Thymus (tissue), 11 donors: Measurements from ENCODE around the gene MBP. TPM values are rescaled to one million over a fixed set of nuclear protein-coding genes. Genes with fewer than 3 reads are reported as not detected.

ENCODE experiments used
- DNase-seq, 9 donors: peaks; one replicate each; pipeline ENCODE4 v3.0.0-alpha.2; 2013; ENCODE audit warnings: low spot score in 9 of 9, low read depth in 6 of 9, missing footprints in 1 of 9
- H3K27ac ChIP-seq, 2 donors: one replicate each; pipeline ENCODE4 v1.5.1; 2013; ENCODE audit warnings: control low read depth in 1 of 2, low read depth in 1 of 2, low read length in 1 of 2, mild to moderate bottlenecking in 1 of 2, moderate library complexity in 1 of 2
- H3K27me3 ChIP-seq, 2 donors: one replicate each; pipeline ENCODE4 v1.5.1; 2013; ENCODE audit warnings: low read length in 1 of 2; ENCODE audit not compliant: control insufficient read depth in 2 of 2, insufficient read depth in 1 of 2
- H3K36me3 ChIP-seq, 2 donors: one replicate each; pipeline ENCODE4 v1.5.1; 2013; ENCODE audit warnings: low read length in 1 of 2, mild to moderate bottlenecking in 1 of 2, moderate library complexity in 1 of 2; ENCODE audit not compliant: control insufficient read depth in 2 of 2, insufficient read depth in 2 of 2
- H3K4me1 ChIP-seq, 2 donors: one replicate each; pipeline ENCODE4 v1.5.1; 2013; ENCODE audit warnings: low read length in 2 of 2; ENCODE audit not compliant: control insufficient read depth in 2 of 2, insufficient read depth in 2 of 2
- H3K4me3 ChIP-seq, 2 donors: one replicate each; pipeline ENCODE4 v1.5.1; 2013; ENCODE audit warnings: low read length in 2 of 2, control low read depth in 1 of 2, mild to moderate bottlenecking in 1 of 2
- H3K9me3 ChIP-seq, 2 donors: one replicate each; pipeline ENCODE4 v1.5.1; 2013; ENCODE audit warnings: low read length in 1 of 2, mild to moderate bottlenecking in 1 of 2; ENCODE audit not compliant: control insufficient read depth in 2 of 2, insufficient read depth in 1 of 2
- WGBS: extraction: QIAGEN DNeasy Blood & Tissue Kit; methylation state at CpG from one replicate; pipeline ENCODE4 v1.1.7; 2013; 5-methylcytosine and 5-hydroxymethylcytosine counted together
- polyA plus RNA-seq: library from polyadenylated mRNA; stranded (reverse); fragments of 200-250 nt; gene quantifications from one replicate; pipeline ENCODE4 v1.2.3, GENCODE V29; 2013
- total RNA-seq: library from RNA; stranded (reverse); fragments of 120-200 nt; gene quantifications from one replicate; pipeline ENCODE4 v1.2.4, GENCODE V29; 2013
- donor health status: healthy.

The MBP gene
- total and polyA plus RNA-seq, 2 donors = 16.1 to 16.3 TPM

DNA sequence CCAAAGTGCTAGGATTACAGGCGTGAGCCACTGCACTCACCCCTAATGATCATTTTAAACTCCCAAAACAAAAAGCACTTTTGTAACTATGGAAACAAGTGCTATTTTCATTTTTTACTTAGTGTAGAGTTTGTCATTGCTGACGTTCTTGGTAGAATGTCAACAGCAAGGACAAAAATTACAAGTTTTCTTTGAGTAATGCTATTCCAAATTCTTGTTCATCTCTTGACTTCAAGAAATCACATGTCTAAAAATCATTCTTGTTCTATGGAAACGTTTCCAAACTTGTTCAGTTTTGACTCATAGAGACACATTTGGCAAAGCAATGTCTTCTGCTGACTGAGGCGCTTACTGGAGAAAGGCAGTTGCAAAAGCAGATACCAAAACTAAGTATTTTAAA, 82.6 kb downstream of the MBP start:
- Histone ChIP-seq H3K27ac (no peak overlapping the region), H3K4me3 (no peak overlapping the region), H3K9me3 (no peaks in the 10 kb centered on the region), H3K36me3 (no peaks in the 10 kb centered on the region), H3K27me3 (peaks cover 0 to 26% of the 10 kb centered on the region in 2 donors), H3K4me1 (peaks cover 0 to 28% of the 10 kb centered on the region in 2 donors)
- 93% methylated on average over 4 of the region's 4 CpGs for WGBS
- DNase-seq = no peak

DNA sequence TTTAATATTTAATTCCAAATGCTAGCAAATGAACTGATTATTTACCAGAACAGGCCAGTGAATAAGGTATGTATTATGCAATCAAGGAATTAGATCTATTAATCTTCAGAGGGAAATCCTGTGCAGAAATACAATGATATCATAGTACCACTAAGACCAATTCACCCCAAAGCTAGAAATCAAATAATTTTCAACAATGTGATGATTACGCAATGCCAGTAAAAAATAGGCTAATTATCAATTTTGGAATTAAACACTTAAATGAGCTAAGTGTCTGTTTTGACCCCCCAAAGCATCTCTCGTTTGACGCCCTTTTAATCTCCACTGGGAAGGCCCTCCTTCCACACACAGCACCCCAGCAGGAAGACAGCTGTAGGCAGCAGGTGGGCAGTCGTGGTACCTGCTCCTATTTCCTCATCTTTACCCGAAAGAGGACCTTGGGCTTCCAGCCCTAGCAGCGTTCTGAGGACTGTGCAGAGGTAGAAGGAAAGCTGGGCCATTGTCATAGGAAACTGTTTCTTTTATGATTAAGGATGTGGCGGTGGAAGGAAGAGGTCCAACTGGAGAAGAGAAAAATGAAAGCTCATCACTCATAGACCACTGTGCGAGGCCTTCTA, 84.7 kb downstream of the MBP start:
- Histone ChIP-seq H3K4me3 (no peak overlapping the region), H3K9me3 (no peaks in the 10 kb centered on the region), H3K27me3 (peaks cover 0 to 7% of the 10 kb centered on the region in 2 donors), H3K36me3 (no peaks in the 10 kb centered on the region), H3K4me1 (peaks cover 0 to 8% of the 10 kb centered on the region in 2 donors), H3K27ac (no peak overlapping the region)
- DNase-seq = no peak
- 74% methylated on average over 8 of the region's 8 CpGs for WGBS

DNA sequence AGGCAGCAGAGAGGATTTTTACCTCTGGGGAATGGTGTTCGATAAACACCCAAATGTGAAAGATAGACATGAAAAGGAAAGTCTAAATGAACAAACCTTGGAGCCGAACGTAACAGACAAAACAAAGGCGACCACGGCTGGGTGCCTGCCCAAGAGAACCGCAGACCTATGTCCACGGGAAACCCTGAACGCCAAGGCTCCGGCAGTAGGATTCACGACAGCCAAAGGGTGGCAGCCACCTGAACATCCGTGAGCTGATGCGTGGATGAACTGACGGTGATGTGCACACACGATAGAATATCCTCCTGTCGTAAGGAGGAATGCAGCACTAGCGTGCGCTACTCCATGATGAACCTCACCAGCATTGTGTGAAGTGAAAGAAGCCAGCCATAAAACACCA, 85.6 kb downstream of the MBP start:
- Histone ChIP-seq H3K4me3 (no peak overlapping the region), H3K9me3 (no peaks in the 10 kb centered on the region), H3K4me1 (no peaks in the 10 kb centered on the region), H3K27ac (no peak overlapping the region), H3K36me3 (no peaks in the 10 kb centered on the region), H3K27me3 (peaks cover 0 to 2% of the 10 kb centered on the region in 2 donors)
- WGBS = 98% methylated on average over 17 of the region's 17 CpGs
- no peak for DNase-seq

DNA sequence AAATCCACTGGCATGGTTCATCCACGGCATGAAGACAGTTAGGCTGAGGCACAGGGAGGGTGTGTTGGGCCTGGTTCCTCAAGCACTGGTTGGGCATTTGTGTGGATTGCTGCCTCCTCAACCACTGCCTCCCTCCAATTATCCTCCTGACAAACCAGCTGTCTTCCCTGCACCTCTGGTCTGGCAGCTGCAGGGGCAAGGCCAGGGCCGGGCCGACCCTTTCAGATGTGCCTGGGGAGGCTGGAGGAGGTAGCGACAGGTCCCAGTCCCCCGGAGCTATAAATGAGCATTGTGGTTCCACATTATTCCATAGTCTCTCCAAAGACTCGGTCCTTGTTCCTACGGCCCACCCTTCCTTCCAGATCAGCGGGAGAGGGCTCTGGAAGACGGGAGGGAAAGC, 86.2 kb downstream of the MBP start:
- Histone ChIP-seq H3K36me3 (no peaks in the 10 kb centered on the region), H3K27me3 (no peaks in the 10 kb centered on the region), H3K4me3 (no peak overlapping the region), H3K27ac (no peak overlapping the region), H3K9me3 (no peaks in the 10 kb centered on the region), H3K4me1 (no peaks in the 10 kb centered on the region)
- 86% methylated on average over 9 of the region's 9 CpGs for WGBS
- DNase-seq = no peak

DNA sequence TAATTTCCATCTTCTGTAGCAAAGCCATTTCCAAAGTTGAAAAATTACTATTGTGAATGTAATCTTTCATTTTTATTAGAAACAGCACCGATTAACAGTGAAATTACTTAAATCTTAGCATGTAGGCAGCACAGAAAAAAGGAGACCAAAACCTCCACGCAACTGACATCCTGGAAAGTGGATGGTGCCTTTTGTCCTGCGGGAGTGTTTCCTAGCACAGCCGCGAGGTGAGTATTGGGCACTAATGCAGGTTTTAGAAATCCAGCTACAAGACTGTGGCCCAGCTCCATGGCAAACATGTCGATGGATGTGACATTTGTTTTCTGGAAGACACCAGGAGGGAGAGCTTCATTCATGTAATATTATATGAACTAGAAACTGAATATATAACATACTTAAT, 86.9 kb downstream of the MBP start:
- Histone ChIP-seq H3K36me3 (no peaks in the 10 kb centered on the region), H3K27me3 (no peaks in the 10 kb centered on the region), H3K4me3 (no peak overlapping the region), H3K4me1 (no peaks in the 10 kb centered on the region), H3K9me3 (no peaks in the 10 kb centered on the region), H3K27ac (no peak overlapping the region)
- WGBS = 93% methylated on average over 6 of the region's 6 CpGs
- no peak for DNase-seq

DNA sequence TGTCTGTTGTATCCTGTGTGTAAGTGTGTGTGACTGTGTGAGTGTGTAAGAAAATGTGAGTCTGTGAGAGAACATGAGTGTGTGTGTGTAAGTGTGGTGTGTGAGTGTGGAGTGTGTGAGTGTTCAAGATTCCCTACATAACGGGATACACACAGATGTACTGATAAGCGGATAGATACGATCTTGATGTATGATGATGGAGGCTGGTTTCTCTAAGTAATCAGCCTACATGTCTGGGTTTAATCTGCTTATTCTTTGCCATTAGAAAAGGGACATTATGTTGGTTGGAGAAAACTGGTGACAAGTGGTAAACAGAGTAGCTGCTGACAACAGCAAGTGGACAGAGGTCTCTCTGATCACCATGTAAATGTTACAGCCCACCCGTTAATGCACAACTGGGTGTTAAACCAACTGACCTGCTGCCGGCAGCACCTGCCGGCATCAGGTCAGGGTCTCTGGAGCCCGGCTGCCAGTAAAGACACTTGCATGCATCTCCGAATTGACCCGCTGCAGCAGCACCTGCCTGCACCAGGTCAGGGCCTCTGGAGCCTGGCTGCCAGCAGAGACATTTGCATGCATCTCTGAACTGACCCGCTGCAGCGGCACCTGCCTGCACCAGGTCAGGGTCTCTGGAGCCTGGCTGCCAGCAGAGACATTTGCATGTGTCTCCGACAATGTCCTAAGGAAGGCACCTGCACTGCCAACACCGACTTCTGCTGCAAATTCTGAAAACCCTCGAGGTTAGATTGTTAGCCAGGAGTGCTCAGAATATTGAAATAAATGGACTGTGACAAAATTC, 87.5 kb downstream of the MBP start:
- no peaks in the 10 kb centered on the region for H3K27me3 ChIP-seq

DNA sequence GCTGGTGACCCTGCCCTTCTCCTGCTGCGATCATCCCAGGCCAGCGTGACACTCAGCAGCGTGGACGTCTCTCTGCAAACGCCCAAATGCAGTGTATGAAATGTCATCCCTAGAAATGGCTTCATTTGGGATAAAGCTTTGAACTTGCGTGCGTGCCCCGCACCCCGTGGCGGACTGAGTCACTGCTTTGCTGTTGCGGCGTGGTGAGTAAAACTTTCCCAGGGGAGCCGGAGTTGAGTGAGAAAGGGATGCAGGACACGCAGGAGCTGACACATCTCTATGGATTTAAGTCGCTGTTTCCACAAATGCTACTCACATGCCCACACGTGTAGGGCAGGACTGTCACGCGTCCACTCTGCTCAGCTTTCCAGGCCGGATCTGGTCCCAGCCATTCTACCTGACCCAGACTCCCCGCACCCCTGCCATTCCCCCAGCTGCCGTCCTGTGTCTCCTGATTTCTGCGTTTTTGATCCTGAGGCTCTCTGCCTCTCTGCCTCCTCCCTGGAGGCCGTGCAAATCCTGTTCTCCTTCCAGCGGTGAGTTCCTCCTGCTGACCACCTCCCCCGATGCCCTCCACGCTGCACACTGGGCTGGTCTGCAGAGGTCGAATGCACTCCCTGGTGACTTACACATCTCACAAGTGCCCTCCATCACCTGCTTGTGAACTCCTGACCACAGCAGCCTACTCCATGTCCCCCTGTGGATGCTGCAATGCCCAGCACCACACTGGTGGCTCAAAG, 88.9 kb downstream of the MBP start:
- no peaks in the 10 kb centered on the region for H3K4me1 ChIP-seq
- WGBS = 98% methylated on average over 27 of the region's 27 CpGs
- no peak overlapping the region for H3K4me3 ChIP-seq
- no peak overlapping the region for H3K27ac ChIP-seq
- no peaks in the 10 kb centered on the region for H3K27me3 ChIP-seq
- DNase-seq = no peak
- no peaks in the 10 kb centered on the region for H3K36me3 ChIP-seq
- no peaks in the 10 kb centered on the region for H3K9me3 ChIP-seq

More for the DNA sequence above, 87.5 kb downstream of the MBP start:
- Histone ChIP-seq H3K4me3 (no peak overlapping the region), H3K27ac (no peak overlapping the region), H3K36me3 (no peaks in the 10 kb centered on the region), H3K9me3 (no peaks in the 10 kb centered on the region), H3K4me1 (no peaks in the 10 kb centered on the region)
- no peak for DNase-seq
- 91% methylated on average over 14 of the region's 14 CpGs for WGBS

DNA sequence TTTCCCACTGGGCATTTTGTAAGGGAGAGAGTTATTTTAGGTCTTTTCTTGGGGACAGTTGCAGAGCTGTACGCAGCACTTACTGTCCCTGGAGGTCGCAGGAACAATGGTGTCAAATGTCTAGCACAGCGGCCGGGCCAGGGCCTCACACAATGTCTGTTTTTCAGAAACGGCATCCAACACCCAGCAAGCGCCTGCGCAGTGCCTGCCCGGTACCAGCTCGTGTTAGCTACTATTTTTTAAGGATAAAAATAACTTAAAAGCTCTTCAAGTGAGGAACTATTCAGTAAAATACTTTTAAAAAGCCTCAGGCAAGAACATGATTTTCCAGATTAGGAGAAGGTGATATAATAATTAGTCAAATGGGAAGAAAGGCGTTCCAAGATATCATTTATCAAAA, 90.0 kb downstream of the MBP start:
- H3K9me3 ChIP-seq = no peaks in the 10 kb centered on the region
- H3K27ac ChIP-seq = no peak overlapping the region
- H3K4me3 ChIP-seq = no peak overlapping the region
- H3K36me3 ChIP-seq = no peaks in the 10 kb centered on the region
- DNase-seq = no peak
- no peaks in the 10 kb centered on the region for H3K27me3 ChIP-seq
- WGBS = 94% methylated on average over 10 of the region's 10 CpGs
- H3K4me1 ChIP-seq = no peaks in the 10 kb centered on the region
